ENCODE measurements around the gene ASIC4.

- TF ChIP-seq CTCF (IDR thresholded peaks at IDR 0.05) (no peak), POLR2AphosphoS5 (IDR thresholded peaks at IDR 0.05; ENCODE audit: low read depth, low read length) (no peak)
These were observed 40.1 kb downstream of the ASIC4 start for GRCh38 chr2:219554350-219554749.
